KMS-11 (cell line): ENCODE data around the gene SLC12A9.
A peak's percentile ranks its signal among the peaks of the same experiment; 100 is the strongest.

ENCODE experiments used
- H2AFZ ChIP-seq: fragments of 200-600 bp; sonication (generic); 2 replicates; pipeline ENCODE4 v1.6.1; 2016; ENCODE audit warnings: antibody characterized with exemption, mixed run types, low read depth
- H3K27ac ChIP-seq: fragments of 200-600 bp; sonication (generic); 2 replicates; pipeline ENCODE4 v1.6.1; 2016; ENCODE audit warnings: mild to moderate bottlenecking, mixed run types
- H3K27me3 ChIP-seq: fragments of 200-600 bp; sonication (generic); 2 replicates; pipeline ENCODE4 v1.6.1; 2017; ENCODE audit warnings: mild to moderate bottlenecking, low read depth, mixed run types, moderate library complexity; ENCODE audit not compliant: insufficient read depth
- H3K36me3 ChIP-seq: fragments of 200-600 bp; sonication (generic); 2 replicates; pipeline ENCODE4 v1.6.1; 2017; ENCODE audit warnings: mild to moderate bottlenecking, mixed run types; ENCODE audit not compliant: insufficient read depth
- H3K4me1 ChIP-seq: fragments of 200-600 bp; sonication (generic); 2 replicates; pipeline ENCODE4 v1.6.1; 2016; ENCODE audit warnings: mild to moderate bottlenecking, low read depth, mixed run types; ENCODE audit not compliant: poor library complexity, severe bottlenecking
- H3K4me2 ChIP-seq: fragments of 200-600 bp; sonication (generic); 2 replicates; pipeline ENCODE4 v1.7.0; 2016; ENCODE audit warnings: mild to moderate bottlenecking, mixed run types
- H3K4me3 ChIP-seq: fragments of 200-600 bp; sonication (generic); IDR thresholded peaks from 2 replicates; pipeline ENCODE4 v1.6.1; 2017; ENCODE audit warnings: low read depth, low read length, mixed read lengths; ENCODE audit not compliant: insufficient read depth
- H3K79me2 ChIP-seq: fragments of 200-600 bp; sonication (generic); 2 replicates; pipeline ENCODE4 v1.6.1; 2016; ENCODE audit warnings: low read depth, mixed run types; ENCODE audit not compliant: insufficient read depth
- H3K9ac ChIP-seq: fragments of 200-600 bp; sonication (generic); 2 replicates; pipeline ENCODE4 v1.6.1; 2016; ENCODE audit warnings: mild to moderate bottlenecking, mixed run types
- H4K20me1 ChIP-seq: fragments of 200-600 bp; sonication (generic); 2 replicates; pipeline ENCODE4 v1.6.1; 2016; ENCODE audit warnings: mild to moderate bottlenecking, mixed run types; ENCODE audit not compliant: insufficient read depth
- CTCF ChIP-seq: fragments of 200-600 bp; sonication (generic); conservative IDR thresholded peaks from 2 replicates; pipeline ENCODE4 v1.6.1; 2017; ENCODE audit warnings: low read depth, mild to moderate bottlenecking, antibody characterized with exemption, low read length, moderate library complexity, mixed read lengths

Gene SLC12A9

GRCh38 chr7:100874300-100874576 lies 21.7 kb downstream of the SLC12A9 start:
- H3K4me1 ChIP-seq, result peaks cover 21% of the 10 kb centered on the region
- H3K27ac ChIP-seq, result peak overlapping the region; percentile 83; the same call in 1 of the 2 replicates

GRCh38 chr7:100874577-100875355 lies 22.3 kb downstream of the SLC12A9 start, which contains the start of gene SRRT:
Gene SRRT (plus strand): TSS chr7:100875103. CDS start chr7:100875591, 488 bp downstream.
- peak within 1 kb of the TSS; percentile 90 for H3K9ac ChIP-seq
- H3K4me2 ChIP-seq, result peak within 1 kb of the TSS; percentile 93
- H3K36me3 ChIP-seq, result no peaks in the 10 kb centered on the region; the same call in 1 of the 2 replicates
- peaks cover 48% of the 10 kb centered on the region for H3K79me2 ChIP-seq
- H3K27me3 ChIP-seq, result no peaks in the 10 kb centered on the region
- H3K27ac ChIP-seq, result peak within 1 kb of the TSS; percentile 83
- TF ChIP-seq CTCF, result 0 out of 2 replicates have a peak, but pooled peaks have one; percentile 30
- H3K4me3 ChIP-seq, result peak within 1 kb of the TSS; percentile 59
- peaks cover 21% of the 10 kb centered on the region for H3K4me1 ChIP-seq
- H4K20me1 ChIP-seq, result no peaks in the 10 kb centered on the region; the same call in 1 of the 2 replicates
- H2AFZ ChIP-seq, result peak within 1 kb of the TSS; percentile 92

More at GRCh38 chr7:100874300-100874576, 21.7 kb downstream of the SLC12A9 start:
- H4K20me1 ChIP-seq, result no peaks in the 10 kb centered on the region; the same call in 1 of the 2 replicates
- peak overlapping the region; percentile 90; the same call in 1 of the 2 replicates for H3K9ac ChIP-seq
- H3K4me2 ChIP-seq, result peak overlapping the region; percentile 75
- no peak for TF ChIP-seq CTCF
- H3K36me3 ChIP-seq, result no peaks in the 10 kb centered on the region; the same call in 1 of the 2 replicates
- peaks cover 42% of the 10 kb centered on the region for H3K79me2 ChIP-seq
- no peak overlapping the region for H3K4me3 ChIP-seq
- H3K27me3 ChIP-seq, result no peaks in the 10 kb centered on the region
- H2AFZ ChIP-seq, result peak overlapping the region; percentile 92

DNA sequence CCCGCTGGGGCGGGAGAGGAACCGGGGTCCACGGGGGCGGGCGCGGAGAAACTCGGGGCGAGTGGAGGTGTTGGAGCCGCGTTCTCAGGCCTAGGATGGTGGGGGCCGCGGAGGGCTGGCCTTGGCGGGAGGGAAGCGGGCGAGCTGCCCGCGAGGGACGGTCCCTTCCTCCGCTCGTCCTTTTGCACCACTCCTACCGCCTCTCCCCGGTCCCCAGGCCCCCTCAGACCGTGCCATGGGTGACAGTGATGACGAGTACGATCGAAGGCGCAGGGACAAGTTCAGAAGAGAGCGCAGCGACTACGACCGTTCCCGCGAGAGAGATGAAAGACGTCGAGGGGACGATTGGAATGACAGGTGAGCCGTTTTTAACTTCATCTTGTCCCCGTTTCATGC lies 22.8 kb downstream of the SLC12A9 start:
- Histone ChIP-seq H3K4me1 (peaks cover 21% of the 10 kb centered on the region), H3K4me3 (peak overlapping the region; percentile 59), H2AFZ (peak overlapping the region; percentile 75), H3K9ac (peak overlapping the region; percentile 90), H3K27me3 (no peaks in the 10 kb centered on the region), H3K36me3 (no peaks in the 10 kb centered on the region; the same call in 1 of the 2 replicates), H3K27ac (peak overlapping the region; percentile 83), H4K20me1 (no peaks in the 10 kb centered on the region; the same call in 1 of the 2 replicates), H3K79me2 (peaks cover 53% of the 10 kb centered on the region), H3K4me2 (peak overlapping the region; percentile 93)
- 0 out of 2 replicates have a peak, but pooled peaks have one; percentile 7 for TF ChIP-seq CTCF

DNA sequence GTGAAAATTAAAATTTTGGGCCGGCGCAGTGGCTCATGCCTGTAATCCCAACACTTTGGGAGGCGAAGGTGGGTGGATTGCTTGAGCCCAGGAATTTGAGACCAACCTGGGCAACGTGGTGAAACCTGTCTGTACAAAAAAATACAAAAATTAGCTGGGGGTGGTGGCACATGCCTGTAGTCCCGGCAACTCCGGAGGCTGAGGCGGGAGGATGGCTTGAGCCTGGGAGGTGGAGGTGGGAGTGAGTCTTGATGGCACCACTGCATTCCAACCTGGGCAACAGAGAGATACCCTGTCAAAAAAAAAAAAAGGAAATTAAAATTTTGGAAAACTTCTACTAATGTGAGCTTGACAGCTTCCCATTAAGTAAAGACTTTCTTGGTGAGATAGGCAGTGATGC lies 25.5 kb downstream of the SLC12A9 start:
- Histone ChIP-seq H3K27ac (no peak overlapping the region), H3K79me2 (peaks cover 63% of the 10 kb centered on the region), H3K36me3 (no peaks in the 10 kb centered on the region; the same call in 1 of the 2 replicates), H3K27me3 (no peaks in the 10 kb centered on the region), H3K9ac (no peak overlapping the region), H2AFZ (no peak overlapping the region), H3K4me2 (no peak overlapping the region), H4K20me1 (no peaks in the 10 kb centered on the region; the same call in 1 of the 2 replicates), H3K4me3 (no peak overlapping the region), H3K4me1 (peaks cover 21% of the 10 kb centered on the region)
- TF ChIP-seq CTCF, result no peak
